NCI-H82 treated with DMSO at 0.1 percent for 48 hours (cell line): ENCODE results near the gene FANK1.

Experiments used
- DNase-seq: peaks from one replicate; lab custom pipeline; 2025; ENCODE audit not compliant: unreplicated experiment; lab: John Stamatoyannopoulos, UW

Gene FANK1

DNA sequence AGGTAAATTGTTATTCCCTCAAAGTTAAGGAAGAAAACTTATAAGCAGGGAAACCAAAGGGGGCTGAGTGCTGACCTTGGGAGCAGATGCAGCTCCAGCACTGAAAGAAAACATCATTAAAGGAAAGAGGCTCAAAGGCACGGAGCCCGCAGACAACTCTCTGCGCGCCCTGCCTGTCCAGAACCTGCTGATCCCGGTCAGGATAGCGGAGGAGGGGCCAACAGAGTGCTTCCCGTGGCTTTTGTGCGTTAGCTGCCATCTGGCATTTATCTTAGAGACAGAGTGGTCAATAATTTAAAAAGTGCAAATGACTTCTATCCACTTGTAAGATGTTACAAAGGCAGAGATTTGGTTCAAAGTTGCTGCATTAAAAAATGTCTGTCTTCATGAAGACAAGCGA lies 162.1 kb downstream of the FANK1 start:
- no peak for DNase-seq
